Fibroblast of lung (primary cell): ENCODE results near the gene TIGD1.

ENCODE experiments used
- CTCF ChIP-seq, 2 donors: IDR thresholded peaks in 1 of 2; conservative IDR thresholded peaks in 1 of 2; 1 replicate in 1 of 2; 2 replicates in 1 of 2; pipeline ENCODE4 v1.5.1; 2011 to 2012; ENCODE audit warnings: low read length in 2 of 2, control low read depth in 1 of 2, inconsistent platforms in 1 of 2, low read depth in 1 of 2, mild to moderate bottlenecking in 1 of 2
- EZH2 ChIP-seq: IDR thresholded peaks from 2 replicates; pipeline ENCODE4 v1.5.1; 2012; ENCODE audit warnings: low read length, control low read depth, mild to moderate bottlenecking; ENCODE audit errors: missing control alignments

GRCh38 chr2:232573771-232574435, 23.5 kb upstream of the TIGD1 start:
- TF ChIP-seq CTCF (conservative IDR thresholded peaks at IDR 0.05 in 1 of 2, IDR thresholded peaks at IDR 0.05 in 1 of 2; ENCODE audit: low read depth in 1 of 2, low read length in 2 of 2) (no peak), EZH2 (no peak)
